IMR-90 (cell line): Measurements from ENCODE around the gene TAF9. TPM values are rescaled to one million over a fixed set of nuclear protein-coding genes. Genes with fewer than 3 reads are reported as not detected.

Source experiments
- ATAC-seq: fragments of 200-7000 bp; cut with Tn5 transposase; 2 replicates; pipeline ENCODE4 v1.9.1; 2020; ENCODE audit warnings: low read depth, mild to moderate bottlenecking, moderate library complexity
- BruUV-seq: library from RNA; stranded (reverse); fragments of 400-500 nt; replicated peaks from 2 replicates; lab custom pipeline; 2021; lab: Mats Ljungman, UMichigan
- CTCF ChIA-PET: fragments of 300-600 bp; formaldehyde crosslinking; extraction: SDS; loops from one replicate; lab custom pipeline; 2021; ENCODE audit warnings: antibody characterized with exemption; lab: Yijun Ruan, JAX
- POLR2A ChIA-PET: fragments of 300-600 bp; sonication (Branson Sonifier 250); formaldehyde crosslinking; loops from one replicate; lab custom pipeline; 2022; ENCODE audit warnings: antibody characterized with exemption; ENCODE audit not compliant: unreplicated experiment; lab: Charles Lee
- DNase-seq: peaks from one replicate; pipeline ENCODE4 v3.0.0; 2013
- H2AFZ ChIP-seq: replicated peaks from 2 replicates; pipeline ENCODE3; 2013; ENCODE audit warnings: low read length, mild to moderate bottlenecking; ENCODE audit not compliant: poor library complexity
- H2AK5ac ChIP-seq: 2 replicates; pipeline ENCODE4 v1.6.1; 2013; ENCODE audit warnings: low read depth, low read length, inconsistent platforms
- H2AK9ac ChIP-seq: replicated peaks from 2 replicates; pipeline ENCODE3; 2013; ENCODE audit warnings: mild to moderate bottlenecking, low read depth, low read length, moderate library complexity; ENCODE audit not compliant: poor library complexity
- H2BK120ac ChIP-seq: 2 replicates; pipeline ENCODE4 v1.6.1; 2013; ENCODE audit warnings: low read depth, low read length, inconsistent platforms
- H2BK15ac ChIP-seq: 3 replicates; pipeline ENCODE4 v1.6.1; 2013; ENCODE audit warnings: low read depth, low read length, inconsistent platforms
- H2BK20ac ChIP-seq: 2 replicates; pipeline ENCODE4 v1.6.1; 2013; ENCODE audit warnings: low read depth, mild to moderate bottlenecking, inconsistent platforms, low read length, moderate library complexity
- H2BK5ac ChIP-seq: 2 replicates; pipeline ENCODE4 v1.6.1; 2013; ENCODE audit warnings: mild to moderate bottlenecking, low read depth, low read length, inconsistent platforms; ENCODE audit not compliant: poor library complexity, severe bottlenecking
- H3K14ac ChIP-seq: replicated peaks from 2 replicates; pipeline ENCODE4 v1.6.1; 2013; ENCODE audit warnings: low read depth, low read length, inconsistent platforms
- H3K18ac ChIP-seq: 2 replicates; pipeline ENCODE4 v1.6.1; 2013; ENCODE audit warnings: low read depth, low read length, control low read depth
- H3K23ac ChIP-seq: 2 replicates; pipeline ENCODE4 v1.6.1; 2013; ENCODE audit warnings: low read depth, low read length, inconsistent platforms
- H3K27ac ChIP-seq: 2 replicates; pipeline ENCODE4 v1.5.1; 2013; ENCODE audit warnings: mild to moderate bottlenecking, control low read depth, low read length; ENCODE audit not compliant: insufficient read depth
- H3K27me3 ChIP-seq: 2 replicates; pipeline ENCODE4 v1.6.1; 2013; ENCODE audit warnings: low read length; ENCODE audit not compliant: control insufficient read depth, insufficient read depth
- H3K36me3 ChIP-seq: 2 replicates; pipeline ENCODE4 v1.6.1; 2013; ENCODE audit warnings: low read length, mixed read lengths; ENCODE audit not compliant: control insufficient read depth, insufficient read depth
- H3K4ac ChIP-seq: 2 replicates; pipeline ENCODE4 v1.6.1; 2013; ENCODE audit warnings: low read depth, low read length, inconsistent platforms
- H3K4me1 ChIP-seq: 2 replicates; pipeline ENCODE4 v1.6.1; 2013; ENCODE audit warnings: low read length, mixed read lengths; ENCODE audit not compliant: control insufficient read depth, insufficient read depth
- H3K4me2 ChIP-seq: 2 replicates; pipeline ENCODE4 v1.6.1; 2013; ENCODE audit warnings: low read depth, mild to moderate bottlenecking, control low read depth, low read length, moderate library complexity
- H3K4me3 ChIP-seq: 2 replicates; pipeline ENCODE4 v1.5.1; 2013; ENCODE audit warnings: low read depth, mild to moderate bottlenecking, control low read depth, low read length, moderate library complexity; ENCODE audit not compliant: insufficient read depth
- H3K56ac ChIP-seq: 2 replicates; pipeline ENCODE4 v1.6.1; 2013; ENCODE audit warnings: low read length, inconsistent platforms; ENCODE audit not compliant: insufficient read depth; ENCODE audit errors: extremely low read depth
- H3K79me1 ChIP-seq, 2 experiments: 2 replicates each; pipeline ENCODE4 v1.6.1; 2013; ENCODE audit warnings: low read length in 2 of 2, inconsistent platforms in 1 of 2, low read depth in 1 of 2
- H3K9ac ChIP-seq: 2 replicates; pipeline ENCODE4 v1.6.1; 2013; ENCODE audit warnings: low read depth, low read length, control low read depth
- H3K9me1 ChIP-seq: 2 replicates; pipeline ENCODE4 v1.6.1; 2013; ENCODE audit warnings: low read length, inconsistent platforms; ENCODE audit not compliant: insufficient read depth
- H3K9me3 ChIP-seq: 2 replicates; pipeline ENCODE4 v1.6.1; 2013; ENCODE audit warnings: low read length; ENCODE audit not compliant: control insufficient read depth, insufficient read depth
- H4K20me1 ChIP-seq: 2 replicates; pipeline ENCODE4 v1.6.1; 2013; ENCODE audit warnings: low read length, inconsistent platforms; ENCODE audit not compliant: insufficient read depth
- H4K5ac ChIP-seq: 2 replicates; pipeline ENCODE4 v1.6.1; 2013; ENCODE audit warnings: mild to moderate bottlenecking, low read depth, low read length, control low read depth
- H4K8ac ChIP-seq, 2 experiments: 2 replicates each; pipeline ENCODE4 v1.6.1; 2013; ENCODE audit warnings: low read depth in 2 of 2, low read length in 2 of 2, control low read depth in 1 of 2, inconsistent platforms in 1 of 2
- H4K91ac ChIP-seq: 2 replicates; pipeline ENCODE4 v1.6.1; 2013; ENCODE audit warnings: low read depth, low read length, inconsistent platforms; ENCODE audit not compliant: insufficient read depth
- CEBPB ChIP-seq: IDR thresholded peaks from 2 replicates; pipeline ENCODE4 v1.6.1; 2012; ENCODE audit warnings: low read depth, low read length, improper control_type of control experiment
- FOS ChIP-seq: fragments of 150-350 bp; IDR thresholded peaks from 2 replicates; pipeline ENCODE4 v1.6.1; 2016; ENCODE audit warnings: low read depth, low read length
- MAZ ChIP-seq: IDR thresholded peaks from 2 replicates; pipeline ENCODE4 v1.6.1; 2012; ENCODE audit warnings: low read depth, mild to moderate bottlenecking, low read length, improper control_type of control experiment, moderate library complexity, borderline replicate concordance
- NFE2L2 ChIP-seq: fragments of 150-350 bp; IDR thresholded peaks from 2 replicates; pipeline ENCODE4 v1.6.1; 2016; ENCODE audit warnings: low read depth, mild to moderate bottlenecking, low read length
- RAD21 ChIP-seq: IDR thresholded peaks from 2 replicates; pipeline ENCODE4 v1.6.1; 2012; ENCODE audit warnings: low read length, improper control_type of control experiment
- RFX5 ChIP-seq: IDR thresholded peaks from 2 replicates; pipeline ENCODE4 v1.8.0; 2012; ENCODE audit warnings: low read depth, mild to moderate bottlenecking, low read length, moderate library complexity
- USF2 ChIP-seq: fragments of 150-350 bp; IDR thresholded peaks from 2 replicates; pipeline ENCODE4 v1.6.1; 2017; ENCODE audit warnings: mild to moderate bottlenecking, antibody characterized with exemption, low read length, low read depth
- dilution Hi-C: fragments of 300-500 bp; cut with HindIII; formaldehyde crosslinking; loops from one replicate; pipeline ENCODE4 v1.14.3; 2018; ENCODE audit warnings: low sequenced_read_pairs; ENCODE audit not compliant: unreplicated experiment
- in situ Hi-C: fragments of 300-500 bp; cut with MboI; formaldehyde crosslinking; loops from 3 replicates; pipeline ENCODE4 v1.14.3; 2019; ENCODE audit warnings: low sequenced_read_pairs, inconsistent platforms, mixed read lengths
- intact Hi-C: fragments of 100-400 bp; cut with micrococcal nuclease; formaldehyde crosslinking; loops from 2 replicates; pipeline ENCODE4 v1.10.0; 2022
- polyA plus RNA-seq, 3 experiments: library from polyadenylated mRNA; depleted of rRNA; stranded (reverse); fragments of >200 nt; gene quantifications; 2 replicates each; pipeline ENCODE4 v1.2.3, GENCODE V29; 2012; ENCODE audit warnings: low replicate concordance in 1 of 3
- total RNA-seq: library from RNA; depleted of rRNA; stranded (reverse); fragments of >200 nt; gene quantifications from 2 replicates; pipeline ENCODE4 v1.2.3, GENCODE V29; 2012
- TF ChIP-seq, protein P1 (sequence below): conservative IDR thresholded peaks from 2 replicates; pipeline ENCODE4 v1.5.1; 2012; ENCODE audit warnings: mild to moderate bottlenecking, low read depth, low read length, improper control_type of control experiment
- TF ChIP-seq, protein P2 (sequence below): fragments of 150-350 bp; IDR thresholded peaks from 2 replicates; pipeline ENCODE4 v1.6.1; 2016; ENCODE audit warnings: low read depth, mild to moderate bottlenecking, low read length, moderate library complexity, borderline replicate concordance

The TAF9 gene
- total and polyA plus RNA-seq, 2 of the 4 experiments (the other 2 are of a cell fraction) = 107 to 127 TPM

- in situ Hi-C loops = no loop called here
- TF ChIP-seq, protein P1, sequence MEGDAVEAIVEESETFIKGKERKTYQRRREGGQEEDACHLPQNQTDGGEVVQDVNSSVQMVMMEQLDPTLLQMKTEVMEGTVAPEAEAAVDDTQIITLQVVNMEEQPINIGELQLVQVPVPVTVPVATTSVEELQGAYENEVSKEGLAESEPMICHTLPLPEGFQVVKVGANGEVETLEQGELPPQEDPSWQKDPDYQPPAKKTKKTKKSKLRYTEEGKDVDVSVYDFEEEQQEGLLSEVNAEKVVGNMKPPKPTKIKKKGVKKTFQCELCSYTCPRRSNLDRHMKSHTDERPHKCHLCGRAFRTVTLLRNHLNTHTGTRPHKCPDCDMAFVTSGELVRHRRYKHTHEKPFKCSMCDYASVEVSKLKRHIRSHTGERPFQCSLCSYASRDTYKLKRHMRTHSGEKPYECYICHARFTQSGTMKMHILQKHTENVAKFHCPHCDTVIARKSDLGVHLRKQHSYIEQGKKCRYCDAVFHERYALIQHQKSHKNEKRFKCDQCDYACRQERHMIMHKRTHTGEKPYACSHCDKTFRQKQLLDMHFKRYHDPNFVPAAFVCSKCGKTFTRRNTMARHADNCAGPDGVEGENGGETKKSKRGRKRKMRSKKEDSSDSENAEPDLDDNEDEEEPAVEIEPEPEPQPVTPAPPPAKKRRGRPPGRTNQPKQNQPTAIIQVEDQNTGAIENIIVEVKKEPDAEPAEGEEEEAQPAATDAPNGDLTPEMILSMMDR = no peak
- TF ChIP-seq NFE2L2 (no peak), CEBPB (no peak), USF2 (no peak), RAD21 (no peak), FOS (no peak), RFX5 (no peak), MAZ (no peak)
- TF ChIP-seq, protein P2, sequence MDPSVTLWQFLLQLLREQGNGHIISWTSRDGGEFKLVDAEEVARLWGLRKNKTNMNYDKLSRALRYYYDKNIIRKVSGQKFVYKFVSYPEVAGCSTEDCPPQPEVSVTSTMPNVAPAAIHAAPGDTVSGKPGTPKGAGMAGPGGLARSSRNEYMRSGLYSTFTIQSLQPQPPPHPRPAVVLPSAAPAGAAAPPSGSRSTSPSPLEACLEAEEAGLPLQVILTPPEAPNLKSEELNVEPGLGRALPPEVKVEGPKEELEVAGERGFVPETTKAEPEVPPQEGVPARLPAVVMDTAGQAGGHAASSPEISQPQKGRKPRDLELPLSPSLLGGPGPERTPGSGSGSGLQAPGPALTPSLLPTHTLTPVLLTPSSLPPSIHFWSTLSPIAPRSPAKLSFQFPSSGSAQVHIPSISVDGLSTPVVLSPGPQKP = no peak
Measured at GRCh38 chr5:69350664-69351063, 18.7 kb downstream of the TAF9 start.

More at GRCh38 chr5:69350664-69351063, 18.7 kb downstream of the TAF9 start:
- H3K56ac ChIP-seq = no peak overlapping the region
- H3K4me3 ChIP-seq = no peak overlapping the region
- H2BK5ac ChIP-seq = no peak overlapping the region
- H2AK9ac ChIP-seq = no peak overlapping the region
- no peaks in the 10 kb centered on the region for H3K9me1 ChIP-seq
- intact Hi-C loops = no loop called here
- no peak overlapping the region for H4K5ac ChIP-seq
- DNase-seq = no peak
- dilution Hi-C loops = no loop called here
- H3K4ac ChIP-seq = no peak overlapping the region
- H2BK15ac ChIP-seq = no peak overlapping the region
- H3K79me1 ChIP-seq = peaks cover 5 to 12% of the 10 kb centered on the region in 2 experiments; a peak in 3 of 4 replicates
- H3K27ac ChIP-seq = no peak overlapping the region
- no peak overlapping the region for H2AFZ ChIP-seq
- H3K27me3 ChIP-seq = no peaks in the 10 kb centered on the region
- H3K36me3 ChIP-seq = peaks cover 15% of the 10 kb centered on the region
- H3K4me1 ChIP-seq = no peaks in the 10 kb centered on the region
- ChIA-PET CTCF (no interaction called here), POLR2A (no interaction called here)
- no peak overlapping the region for H2BK120ac ChIP-seq
- no peak overlapping the region for H2AK5ac ChIP-seq
- no peak for ATAC-seq
- H3K9me3 ChIP-seq = no peaks in the 10 kb centered on the region
- no peak overlapping the region for H3K18ac ChIP-seq
- no TSS peak for BruUV-seq
- H2BK20ac ChIP-seq = no peak overlapping the region
- no peak overlapping the region for H4K91ac ChIP-seq
- no peak overlapping the region for H3K14ac ChIP-seq
- no peaks in the 10 kb centered on the region for H4K20me1 ChIP-seq
- no peak overlapping the region for H3K9ac ChIP-seq
- H4K8ac ChIP-seq = no peak overlapping the region
- no peak overlapping the region for H3K23ac ChIP-seq
- H3K4me2 ChIP-seq = no peak overlapping the region
